ENCODE measurements around the gene MTCL1.

Gene MTCL1

DNA sequence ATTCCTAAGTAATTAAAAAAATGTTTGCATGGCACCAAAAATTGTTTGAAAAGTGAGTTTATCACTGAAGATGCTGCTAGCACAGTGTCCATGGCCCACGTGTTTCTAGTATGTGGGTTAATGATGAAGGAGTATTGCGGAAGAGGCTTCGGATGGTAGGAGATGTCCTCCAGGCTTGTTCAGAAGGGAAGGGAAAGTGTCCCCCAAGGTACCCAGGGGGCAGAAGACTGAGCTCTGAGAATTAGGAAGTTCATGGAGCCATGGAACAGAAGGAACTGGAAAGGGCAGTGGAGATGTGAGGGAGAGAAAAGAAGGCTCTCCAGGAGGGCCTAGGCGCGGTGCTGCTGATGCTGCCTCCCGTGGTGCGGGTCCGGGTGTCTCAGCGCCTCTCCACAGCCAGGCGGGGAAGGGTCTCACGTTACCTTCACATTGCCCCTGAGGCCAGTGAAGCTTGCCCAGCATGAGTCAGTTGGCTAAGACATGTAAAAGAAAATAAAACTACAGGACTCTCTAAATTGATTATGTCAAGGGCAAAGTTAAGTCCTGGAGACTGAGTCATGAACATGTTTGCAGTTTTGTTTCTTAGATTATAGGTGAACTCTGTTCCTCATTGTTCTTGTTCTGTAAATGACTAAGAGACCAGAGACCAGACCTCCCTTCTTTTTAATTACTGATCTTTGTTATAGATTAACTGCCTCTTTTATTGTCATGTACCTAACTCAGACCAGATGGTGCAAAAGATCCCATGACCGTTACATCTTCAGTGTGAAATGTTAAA is 89.0 kb downstream of the MTCL1 start:
- H3K36me3 ChIP-seq (ENCODE audit: control insufficient read depth in 2 of 2, insufficient read depth in 2 of 2, low read length in 2 of 2), result peaks cover 6 to 14% of the 10 kb centered on the region in 2 donors
- H3K27me3 ChIP-seq (ENCODE audit: control insufficient read depth in 1 of 2, insufficient read depth in 2 of 2, low read length in 2 of 2), result no peaks in the 10 kb centered on the region
- peak overlapping the region in 1 of 2 donors; percentile 8 for H3K9ac ChIP-seq (ENCODE audit: low read length in 2 of 2)
- H3K9me3 ChIP-seq (ENCODE audit: control insufficient read depth in 2 of 2, low read length in 2 of 2), result no peaks in the 10 kb centered on the region
- H3K4me3 ChIP-seq (ENCODE audit: low read length in 2 of 2), result no peak overlapping the region
- peaks cover 62% of the 10 kb centered on the region for H3K4me1 ChIP-seq (ENCODE audit: control insufficient read depth, insufficient read depth, low read length)
- H3K27ac ChIP-seq (ENCODE audit: low read length), result peak overlapping the region; percentile 64

DNA sequence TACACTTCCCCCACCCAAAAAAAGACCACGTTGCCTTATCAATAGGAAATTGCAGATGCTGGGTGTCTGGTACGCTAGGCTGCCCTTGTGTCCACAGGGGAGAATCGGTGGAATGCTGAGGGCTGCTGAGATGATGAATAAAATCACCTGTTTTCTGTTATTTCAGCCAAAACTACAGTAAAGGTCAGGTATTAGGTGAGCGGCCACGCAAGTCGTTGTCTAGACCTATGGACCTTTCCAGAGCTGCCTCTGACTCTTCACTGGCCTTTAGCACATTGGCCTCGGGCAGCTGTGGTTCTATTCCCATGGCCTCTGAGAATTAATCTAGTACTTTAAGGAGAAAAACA is 89.6 kb downstream of the MTCL1 start:
- peak overlapping the region; percentile 55 for H3K27ac ChIP-seq (ENCODE audit: low read length)
- peaks cover 67% of the 10 kb centered on the region for H3K4me1 ChIP-seq (ENCODE audit: control insufficient read depth, insufficient read depth, low read length)
- H3K9me3 ChIP-seq (ENCODE audit: control insufficient read depth in 2 of 2, low read length in 2 of 2), result no peaks in the 10 kb centered on the region
- H3K4me3 ChIP-seq (ENCODE audit: low read length in 2 of 2), result no peak overlapping the region
- peaks cover 7 to 14% of the 10 kb centered on the region in 2 donors for H3K36me3 ChIP-seq (ENCODE audit: control insufficient read depth in 2 of 2, insufficient read depth in 2 of 2, low read length in 2 of 2)
- no peaks in the 10 kb centered on the region for H3K27me3 ChIP-seq (ENCODE audit: control insufficient read depth in 1 of 2, insufficient read depth in 2 of 2, low read length in 2 of 2)
- peak overlapping the region in 1 of 2 donors; percentile 8 for H3K9ac ChIP-seq (ENCODE audit: low read length in 2 of 2)

GRCh38 chr18:8795586-8796325 is 90.4 kb downstream of the MTCL1 start:
- peak overlapping the region; percentile 55 for H3K27ac ChIP-seq (ENCODE audit: low read length)
- no peak overlapping the region for H3K9ac ChIP-seq (ENCODE audit: low read length in 2 of 2)
- no peak overlapping the region for H3K4me3 ChIP-seq (ENCODE audit: low read length in 2 of 2)
- H3K9me3 ChIP-seq (ENCODE audit: control insufficient read depth in 2 of 2, low read length in 2 of 2), result no peaks in the 10 kb centered on the region
- H3K27me3 ChIP-seq (ENCODE audit: control insufficient read depth in 1 of 2, insufficient read depth in 2 of 2, low read length in 2 of 2), result no peaks in the 10 kb centered on the region
- peaks cover 74% of the 10 kb centered on the region for H3K4me1 ChIP-seq (ENCODE audit: control insufficient read depth, insufficient read depth, low read length)
- peaks cover 7 to 14% of the 10 kb centered on the region in 2 donors for H3K36me3 ChIP-seq (ENCODE audit: control insufficient read depth in 2 of 2, insufficient read depth in 2 of 2, low read length in 2 of 2)

GRCh38 chr18:8797206-8797605 is 91.8 kb downstream of the MTCL1 start:
- Histone ChIP-seq H3K27me3 (ENCODE audit: control insufficient read depth in 1 of 2, insufficient read depth in 2 of 2, low read length in 2 of 2) (no peaks in the 10 kb centered on the region), H3K4me1 (ENCODE audit: control insufficient read depth, insufficient read depth, low read length) (peaks cover 88% of the 10 kb centered on the region), H3K4me3 (ENCODE audit: low read length in 2 of 2) (no peak overlapping the region), H3K36me3 (ENCODE audit: control insufficient read depth in 2 of 2, insufficient read depth in 2 of 2, low read length in 2 of 2) (peaks cover 7 to 14% of the 10 kb centered on the region in 2 donors), H3K9ac (ENCODE audit: low read length in 2 of 2) (peak overlapping the region; percentile 39 to 42), H3K9me3 (ENCODE audit: control insufficient read depth in 2 of 2, low read length in 2 of 2) (no peaks in the 10 kb centered on the region), H3K27ac (ENCODE audit: low read length) (peak overlapping the region; percentile 93)

- Histone ChIP-seq H3K4me1 (ENCODE audit: control insufficient read depth, insufficient read depth, low read length) (peaks cover 72% of the 10 kb centered on the region), H3K36me3 (ENCODE audit: control insufficient read depth in 2 of 2, insufficient read depth in 2 of 2, low read length in 2 of 2) (peaks cover 7 to 14% of the 10 kb centered on the region in 2 donors), H3K27ac (ENCODE audit: low read length) (peak overlapping the region; percentile 93), H3K9ac (ENCODE audit: low read length in 2 of 2) (peak overlapping the region; percentile 42 to 54), H3K27me3 (ENCODE audit: control insufficient read depth in 1 of 2, insufficient read depth in 2 of 2, low read length in 2 of 2) (no peaks in the 10 kb centered on the region), H3K4me3 (ENCODE audit: low read length in 2 of 2) (no peak overlapping the region), H3K9me3 (ENCODE audit: control insufficient read depth in 2 of 2, low read length in 2 of 2) (no peaks in the 10 kb centered on the region)
Measured at GRCh38 chr18:8799001-8799400, 93.6 kb downstream of the MTCL1 start.

GRCh38 chr18:8799596-8800441 is 94.5 kb downstream of the MTCL1 start:
- Histone ChIP-seq H3K4me3 (ENCODE audit: low read length in 2 of 2) (peak overlapping the region; percentile 23 to 49), H3K9ac (ENCODE audit: low read length in 2 of 2) (peak overlapping the region; percentile 54 to 62), H3K36me3 (ENCODE audit: control insufficient read depth in 2 of 2, insufficient read depth in 2 of 2, low read length in 2 of 2) (peaks cover 7 to 14% of the 10 kb centered on the region in 2 donors), H3K27me3 (ENCODE audit: control insufficient read depth in 1 of 2, insufficient read depth in 2 of 2, low read length in 2 of 2) (no peaks in the 10 kb centered on the region), H3K27ac (ENCODE audit: low read length) (peak overlapping the region; percentile 93), H3K4me1 (ENCODE audit: control insufficient read depth, insufficient read depth, low read length) (peaks cover 66% of the 10 kb centered on the region), H3K9me3 (ENCODE audit: control insufficient read depth in 2 of 2, low read length in 2 of 2) (no peaks in the 10 kb centered on the region)

GRCh38 chr18:8800445-8800844 is 95.1 kb downstream of the MTCL1 start:
- Histone ChIP-seq H3K9ac (ENCODE audit: low read length in 2 of 2) (peak overlapping the region; percentile 54 to 62), H3K27ac (ENCODE audit: low read length) (peak overlapping the region; percentile 93), H3K27me3 (ENCODE audit: control insufficient read depth in 1 of 2, insufficient read depth in 2 of 2, low read length in 2 of 2) (no peaks in the 10 kb centered on the region), H3K36me3 (ENCODE audit: control insufficient read depth in 2 of 2, insufficient read depth in 2 of 2, low read length in 2 of 2) (peaks cover 7 to 14% of the 10 kb centered on the region in 2 donors), H3K4me1 (ENCODE audit: control insufficient read depth, insufficient read depth, low read length) (peaks cover 60% of the 10 kb centered on the region), H3K4me3 (ENCODE audit: low read length in 2 of 2) (peak overlapping the region in 1 of 2 donors; percentile 49), H3K9me3 (ENCODE audit: control insufficient read depth in 2 of 2, low read length in 2 of 2) (no peaks in the 10 kb centered on the region)

DNA sequence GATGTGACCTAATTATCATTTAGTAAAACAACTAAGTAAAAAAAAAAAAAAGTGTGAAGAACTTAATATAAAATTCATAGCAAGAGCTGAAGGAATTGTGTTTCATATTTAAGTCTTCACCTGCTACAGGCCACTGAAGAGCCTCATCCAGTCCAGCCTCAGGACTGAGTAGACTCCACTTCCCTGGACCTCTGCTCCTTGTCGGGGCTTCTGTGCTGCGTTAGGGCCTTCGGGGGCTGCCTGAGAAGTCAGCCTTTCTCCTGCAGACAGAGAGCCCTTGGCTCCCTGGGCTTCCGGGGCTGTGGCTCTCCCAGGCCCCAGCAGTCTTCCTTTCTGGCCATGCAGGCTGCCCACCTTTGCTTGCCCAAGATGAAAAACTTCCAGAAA is 95.5 kb downstream of the MTCL1 start:
- no peak overlapping the region for H3K4me3 ChIP-seq (ENCODE audit: low read length in 2 of 2)
- peaks cover 7 to 14% of the 10 kb centered on the region in 2 donors for H3K36me3 ChIP-seq (ENCODE audit: control insufficient read depth in 2 of 2, insufficient read depth in 2 of 2, low read length in 2 of 2)
- H3K9me3 ChIP-seq (ENCODE audit: control insufficient read depth in 2 of 2, low read length in 2 of 2), result no peaks in the 10 kb centered on the region
- peak overlapping the region; percentile 93 for H3K27ac ChIP-seq (ENCODE audit: low read length)
- H3K4me1 ChIP-seq (ENCODE audit: control insufficient read depth, insufficient read depth, low read length), result peaks cover 57% of the 10 kb centered on the region
- no peaks in the 10 kb centered on the region for H3K27me3 ChIP-seq (ENCODE audit: control insufficient read depth in 1 of 2, insufficient read depth in 2 of 2, low read length in 2 of 2)
- peak overlapping the region; percentile 42 to 54 for H3K9ac ChIP-seq (ENCODE audit: low read length in 2 of 2)

DNA sequence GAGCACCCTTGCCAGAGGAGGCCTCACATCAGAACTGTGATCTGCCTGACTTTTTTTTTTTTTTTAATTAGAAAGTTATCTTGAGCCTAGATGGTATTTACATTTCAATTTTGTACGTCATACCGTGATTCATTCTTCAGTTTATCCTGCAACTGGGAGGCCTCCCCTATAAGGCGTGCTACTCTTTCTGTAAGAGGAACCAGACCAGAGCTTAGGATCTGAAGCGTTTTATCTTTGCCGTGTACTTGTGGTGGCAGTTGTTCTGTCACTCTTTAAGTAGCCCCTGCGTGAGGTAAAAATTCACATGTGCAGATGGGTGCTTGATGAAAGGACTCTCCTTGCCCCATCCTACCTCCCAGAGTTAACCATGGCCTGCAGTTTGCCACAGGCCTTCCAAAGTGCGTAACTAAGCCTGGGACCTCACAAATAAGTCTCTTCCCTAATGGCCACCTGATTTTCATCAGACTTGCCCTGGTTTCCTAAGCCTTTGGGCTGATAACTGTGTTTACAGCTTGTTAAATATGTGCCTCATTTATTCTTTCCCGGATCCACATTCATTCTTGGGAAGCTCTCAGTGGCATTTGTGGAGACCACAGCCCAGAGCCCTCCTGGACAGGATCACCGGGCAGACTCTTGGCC is 96.0 kb downstream of the MTCL1 start:
- Histone ChIP-seq H3K27me3 (ENCODE audit: control insufficient read depth in 1 of 2, insufficient read depth in 2 of 2, low read length in 2 of 2) (no peaks in the 10 kb centered on the region), H3K36me3 (ENCODE audit: control insufficient read depth in 2 of 2, insufficient read depth in 2 of 2, low read length in 2 of 2) (peaks cover 2 to 12% of the 10 kb centered on the region in 2 donors), H3K4me3 (ENCODE audit: low read length in 2 of 2) (no peak overlapping the region), H3K9ac (ENCODE audit: low read length in 2 of 2) (peak overlapping the region; percentile 54 to 62), H3K27ac (ENCODE audit: low read length) (peak overlapping the region; percentile 93), H3K4me1 (ENCODE audit: control insufficient read depth, insufficient read depth, low read length) (peaks cover 54% of the 10 kb centered on the region), H3K9me3 (ENCODE audit: control insufficient read depth in 2 of 2, low read length in 2 of 2) (no peaks in the 10 kb centered on the region)
